VCaP (cell line): ENCODE data around the gene AHCYL2.

Experiments
- H3K27ac ChIP-seq: fragments of 450-650 bp; 2 replicates; pipeline ENCODE4 v1.5.1; 2017
- CTCF ChIP-seq: fragments of 450-650 bp; conservative IDR thresholded peaks from 2 replicates; pipeline ENCODE4 v1.5.1; 2017; ENCODE audit warnings: mild to moderate bottlenecking, moderate library complexity

AHCYL2 gene

GRCh38 chr7:129257168-129257567, 32.3 kb downstream of the AHCYL2 start:
- no peak for TF ChIP-seq CTCF
- H3K27ac ChIP-seq = no peak overlapping the region

- no peak overlapping the region for H3K27ac ChIP-seq
- TF ChIP-seq CTCF = no peak
Observed at GRCh38 chr7:129258649-129259389, 34.0 kb downstream of the AHCYL2 start.

- TF ChIP-seq CTCF = no peak
- no peak overlapping the region for H3K27ac ChIP-seq
Observed at GRCh38 chr7:129262324-129262723, 37.5 kb downstream of the AHCYL2 start.

- H3K27ac ChIP-seq = no peak overlapping the region
- no peak for TF ChIP-seq CTCF
Observed at GRCh38 chr7:129263168-129263567, 38.3 kb downstream of the AHCYL2 start.

- TF ChIP-seq CTCF = no peak
Observed at GRCh38 chr7:129264534-129264933, 39.7 kb downstream of the AHCYL2 start.

GRCh38 chr7:129265328-129265727, 40.5 kb downstream of the AHCYL2 start:
- no peak for TF ChIP-seq CTCF
- no peak overlapping the region for H3K27ac ChIP-seq

More at GRCh38 chr7:129264534-129264933, 39.7 kb downstream of the AHCYL2 start:
- H3K27ac ChIP-seq = no peak overlapping the region

- no peak for TF ChIP-seq CTCF
- H3K27ac ChIP-seq = no peak overlapping the region
Observed at GRCh38 chr7:129266181-129266580, 41.4 kb downstream of the AHCYL2 start.
